HCT116 (cell line): Measurements from ENCODE around the gene TTC27. TPM values are rescaled to one million over a fixed set of nuclear protein-coding genes. Genes with fewer than 3 reads are reported as not detected.
"Not testable (repeated sequence)": the region's sequence is repeated elsewhere in the genome, so short reads cannot be mapped to it uniquely, and the experiment has no call there.

Experiments used
- ATAC-seq: fragments of 200-7000 bp; cut with Tn5 transposase; 2 replicates; pipeline ENCODE4 v1.9.1; 2020; ENCODE audit warnings: mild to moderate bottlenecking, moderate library complexity
- BruUV-seq: library from RNA; stranded (reverse); fragments of 400-500 nt; replicated peaks from 2 replicates; lab custom pipeline; 2021; lab: Mats Ljungman, UMichigan
- CTCF ChIA-PET: fragments of 300-600 bp; sonication (Branson Sonifier 250); formaldehyde crosslinking; loops from one replicate; lab custom pipeline; 2021; ENCODE audit warnings: antibody characterized with exemption; lab: Charles Lee
- POLR2A ChIA-PET: fragments of 300-600, 350-600 bp; sonication (Branson Sonifier 250); formaldehyde crosslinking; loops from one replicate; lab custom pipeline; 2021; ENCODE audit warnings: antibody characterized with exemption; lab: Charles Lee
- RAD21 ChIA-PET, 2 experiments: fragments of 300-600 bp; sonication (Branson Sonifier 250); formaldehyde crosslinking; loops; one replicate each; lab custom pipeline; 2023; ENCODE audit warnings: low total read pairs in 2 of 2; ENCODE audit not compliant: uncharacterized antibody in 2 of 2, unreplicated experiment in 2 of 2, low non-redundant PET in 1 of 2; lab: Charles Lee
- DNase-seq: peaks from one replicate; pipeline ENCODE4 v3.0.0-alpha.2; 2010; ENCODE audit warnings: low read depth, low spot score
- H2AFZ ChIP-seq: fragments of 200-600 bp; shearing (Covaris generic), sonication (generic); 2 replicates; pipeline ENCODE4 v1.6.1; 2017; ENCODE audit warnings: low read depth, mixed run types, mixed read lengths, antibody characterized with exemption, low read length; ENCODE audit not compliant: poor library complexity, severe bottlenecking
- H3K27ac ChIP-seq: 2 replicates; pipeline ENCODE4 v1.5.1; 2012; ENCODE audit warnings: low read depth, low read length
- H3K27me3 ChIP-seq: fragments of 200-600 bp; sonication (generic); 2 replicates; pipeline ENCODE4 v1.6.1; 2016; ENCODE audit warnings: mixed run types, low read length, mixed read lengths; ENCODE audit not compliant: insufficient read depth
- H3K36me3 ChIP-seq, 2 experiments: fragments of 200-500 bp in 1 of 2; fragments of 200-600 bp in 1 of 2; sonication (Bioruptor generic) in 1 of 2; sonication (generic) in 1 of 2; 2 replicates each; pipeline versions ENCODE4 v1.5.1 to v1.6.1; 2014 to 2016; ENCODE audit warnings: low read length in 2 of 2, inconsistent platforms in 1 of 2, mixed read lengths in 1 of 2, mixed run types in 1 of 2; ENCODE audit not compliant: insufficient read depth in 2 of 2, control insufficient read depth in 1 of 2
- H3K4me1 ChIP-seq, 2 experiments: fragments of 200-600 bp in 1 of 2; sonication (generic) in 1 of 2; 2 replicates each; pipeline versions ENCODE4 v1.5.1 to v1.6.1; 2012 to 2017; ENCODE audit warnings: low read length in 2 of 2, inconsistent platforms in 1 of 2, mild to moderate bottlenecking in 1 of 2, mixed read lengths in 1 of 2, mixed run types in 1 of 2, moderate library complexity in 1 of 2; ENCODE audit not compliant: insufficient read depth in 2 of 2, control insufficient read depth in 1 of 2
- H3K4me2 ChIP-seq: fragments of 200-600 bp; sonication (generic); 2 replicates; pipeline ENCODE4 v1.6.1; 2017; ENCODE audit warnings: mixed run types, low read length, mixed read lengths
- H3K4me3 ChIP-seq, 2 experiments: fragments of 200-600 bp in 1 of 2; sonication (generic) in 1 of 2; replicated peaks in 1 of 2; 2 replicates each; pipeline ENCODE4 v1.5.1; 2011 to 2016; ENCODE audit warnings: low read length in 2 of 2, control low read depth in 1 of 2, low read depth in 1 of 2, mild to moderate bottlenecking in 1 of 2, mixed read lengths in 1 of 2, mixed run types in 1 of 2
- H3K79me2 ChIP-seq: fragments of 200-600 bp; sonication (generic); 2 replicates; pipeline ENCODE4 v1.6.1; 2017; ENCODE audit warnings: mild to moderate bottlenecking, mixed run types, low read length, moderate library complexity, mixed read lengths; ENCODE audit not compliant: insufficient read depth
- H3K9ac ChIP-seq: fragments of 200-600 bp; sonication (generic); 2 replicates; pipeline ENCODE4 v1.6.1; 2016; ENCODE audit warnings: low read length, mixed read lengths
- H3K9me2 ChIP-seq: fragments of 200-600 bp; sonication (generic), shearing (Covaris generic); 2 replicates; pipeline ENCODE4 v1.6.1; 2017; ENCODE audit warnings: mixed run types, mild to moderate bottlenecking, moderate library complexity; ENCODE audit not compliant: insufficient read depth
- H3K9me3 ChIP-seq, 2 experiments: fragments of 200-500 bp in 1 of 2; fragments of 200-600 bp in 1 of 2; sonication (Bioruptor generic) in 1 of 2; sonication (generic) in 1 of 2; 2 replicates each; pipeline ENCODE4 v1.6.1; 2014 to 2017; ENCODE audit warnings: low read length in 2 of 2, mixed read lengths in 2 of 2, inconsistent platforms in 1 of 2, low read depth in 1 of 2, mild to moderate bottlenecking in 1 of 2, mixed run types in 1 of 2, moderate library complexity in 1 of 2; ENCODE audit not compliant: control insufficient read depth in 1 of 2, insufficient read depth in 1 of 2
- H4K20me1 ChIP-seq: fragments of 200-600 bp; sonication (generic), shearing (Covaris generic); 2 replicates; pipeline ENCODE4 v1.6.1; 2017; ENCODE audit warnings: mixed run types, mild to moderate bottlenecking, moderate library complexity; ENCODE audit not compliant: insufficient read depth
- intact Hi-C: fragments of 100-400 bp; cut with micrococcal nuclease; formaldehyde crosslinking; loops from 2 replicates; pipeline ENCODE4 v1.10.0; 2022
- microRNA-seq: library from miRNA; unstranded; fragments of <30 nt; microRNA quantifications from one replicate; pipeline ENCODE4, GENCODE V29; 2016; ENCODE audit warnings: borderline number of aligned reads
- total RNA-seq: library from RNA; stranded (reverse); gene quantifications from one replicate; pipeline ENCODE4 v1.2.1, GENCODE V29; 2021; ENCODE audit not compliant: unreplicated experiment
- TF ChIP-seq, protein P1 (sequence below): IDR thresholded peaks from 2 replicates; pipeline ENCODE4 v1.6.1; 2011; ENCODE audit warnings: mild to moderate bottlenecking, low read length, moderate library complexity; ENCODE audit not compliant: insufficient replicate concordance; ENCODE audit errors: extremely low read depth

The TTC27 gene
- total RNA-seq, 1 experiment from 2014 or later, result 24.4 TPM

DNA sequence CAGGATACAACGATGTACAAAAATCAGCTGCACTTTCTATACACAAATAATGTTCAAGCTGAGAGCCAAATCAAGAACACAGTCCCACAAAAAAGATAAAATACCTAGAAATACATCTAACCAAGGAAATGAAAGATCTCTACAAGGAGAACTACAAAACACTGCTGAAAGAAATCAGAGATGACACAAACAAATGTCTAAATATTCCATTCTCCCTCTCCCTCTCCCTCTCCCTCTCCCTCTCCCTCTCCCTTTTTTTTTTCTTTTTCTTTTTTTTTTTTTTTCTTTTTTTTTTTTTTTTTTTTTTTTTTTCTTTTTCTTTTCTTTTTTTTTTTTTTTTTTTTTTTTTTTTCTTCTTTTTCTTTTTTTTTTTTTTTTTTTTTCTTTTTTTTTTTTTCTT is 238.6 kb downstream of the TTC27 start:
- POLR2A ChIA-PET, H3K4me2 ChIP-seq: not testable (repeated sequence)

More for the DNA sequence above, 238.6 kb downstream of the TTC27 start:
- H3K9ac ChIP-seq, H3K9me3 ChIP-seq, CTCF ChIA-PET, DNase-seq, H3K4me3 ChIP-seq, H2AFZ ChIP-seq, H3K27me3 ChIP-seq, BruUV-seq, H3K79me2 ChIP-seq, H3K4me1 ChIP-seq, ATAC-seq: not testable (repeated sequence)
- TF ChIP-seq, protein P1, sequence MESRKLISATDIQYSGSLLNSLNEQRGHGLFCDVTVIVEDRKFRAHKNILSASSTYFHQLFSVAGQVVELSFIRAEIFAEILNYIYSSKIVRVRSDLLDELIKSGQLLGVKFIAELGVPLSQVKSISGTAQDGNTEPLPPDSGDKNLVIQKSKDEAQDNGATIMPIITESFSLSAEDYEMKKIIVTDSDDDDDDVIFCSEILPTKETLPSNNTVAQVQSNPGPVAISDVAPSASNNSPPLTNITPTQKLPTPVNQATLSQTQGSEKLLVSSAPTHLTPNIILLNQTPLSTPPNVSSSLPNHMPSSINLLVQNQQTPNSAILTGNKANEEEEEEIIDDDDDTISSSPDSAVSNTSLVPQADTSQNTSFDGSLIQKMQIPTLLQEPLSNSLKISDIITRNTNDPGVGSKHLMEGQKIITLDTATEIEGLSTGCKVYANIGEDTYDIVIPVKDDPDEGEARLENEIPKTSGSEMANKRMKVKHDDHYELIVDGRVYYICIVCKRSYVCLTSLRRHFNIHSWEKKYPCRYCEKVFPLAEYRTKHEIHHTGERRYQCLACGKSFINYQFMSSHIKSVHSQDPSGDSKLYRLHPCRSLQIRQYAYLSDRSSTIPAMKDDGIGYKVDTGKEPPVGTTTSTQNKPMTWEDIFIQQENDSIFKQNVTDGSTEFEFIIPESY, result peak; percentile 12
- TF ChIP-seq, all 23 proteins: peak for 1; not testable (repeated sequence) for 22
- H3K36me3 ChIP-seq, H3K27ac ChIP-seq, intact Hi-C loops, RAD21 ChIA-PET, H3K9me2 ChIP-seq, H4K20me1 ChIP-seq: not testable (repeated sequence)

Small RNA genes within 50 kb of the gene (microRNA-seq; reads per million reads assigned to microRNA genes)
- not detected for gene MIR4765
